OCI-LY3 (cell line): ENCODE measurements around the gene CDA.

Experiments
- CTCF ChIP-seq: fragments of 200-600, 300-600 bp; sonication (generic); IDR thresholded peaks from 2 replicates; pipeline ENCODE4 v1.5.1; 2014; ENCODE audit warnings: antibody characterized with exemption, low read length, low read depth
- EZH2phosphoT487 ChIP-seq: fragments of 200-600 bp; shearing (Covaris generic); IDR thresholded peaks from 2 replicates; pipeline ENCODE4 v1.6.1; 2018; ENCODE audit warnings: antibody characterized with exemption, mixed run types, low read depth

GRCh38 chr1:20641975-20642374, 53.1 kb downstream of the CDA start:
- no peak for TF ChIP-seq CTCF
- TF ChIP-seq EZH2phosphoT487: no peak
